ENCODE data around the gene USB1. TPM values are rescaled to one million over a fixed set of nuclear protein-coding genes. Genes with fewer than 3 reads are reported as not detected.
"Not testable (repeated sequence)": the region's sequence is repeated elsewhere in the genome, so short reads cannot be mapped to it uniquely, and the experiment has no call there.

Gene USB1
- total RNA-seq, 1 donor from 2014 or later: 44.2 TPM

DNA sequence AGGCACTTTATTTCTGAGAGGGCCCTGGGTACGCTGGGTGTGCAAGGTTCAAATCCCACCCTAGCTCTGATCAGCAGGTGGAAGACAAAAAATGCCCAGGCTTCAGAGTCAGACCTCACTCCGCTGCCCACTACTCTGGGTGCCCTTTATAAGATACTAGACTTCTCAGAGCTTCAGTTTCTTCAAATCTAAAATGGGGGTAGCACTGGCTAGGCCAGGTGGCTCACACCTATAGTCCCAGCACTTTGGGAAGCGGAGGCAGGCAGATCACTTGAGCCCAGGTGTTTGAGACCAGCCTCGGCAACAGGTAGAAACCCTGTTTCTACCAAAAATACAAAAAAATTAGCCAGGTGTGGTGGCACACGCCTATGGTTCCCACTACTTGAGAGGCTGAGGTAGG, 1.7 kb downstream of the USB1 start:
- intact Hi-C loops (cut with DNase I): loop anchor here (10.0 kb wide), 1 partner anchor 408 kb away; no protein-coding TSS in a partner anchor
- H3K4me1 ChIP-seq: peaks cover 32% of the 10 kb centered on the region

DNA sequence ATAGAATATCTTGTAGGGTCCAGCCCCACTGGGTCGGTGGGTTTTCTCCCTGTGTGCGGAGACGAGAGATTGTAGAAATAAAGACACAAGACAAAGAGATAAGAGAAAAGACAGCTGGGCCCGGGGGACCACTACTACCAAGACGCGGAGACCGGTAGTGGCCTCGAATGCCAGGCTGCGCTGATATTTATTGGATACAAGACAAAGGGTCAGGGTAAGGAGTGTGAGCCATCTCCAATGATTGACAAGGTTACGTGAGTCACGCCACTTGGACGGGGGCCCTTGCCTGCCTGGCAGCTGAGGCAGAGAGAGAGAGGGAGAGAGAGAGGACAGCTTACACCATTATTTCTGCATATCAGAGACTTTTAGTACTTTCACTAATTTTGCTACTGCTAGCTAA, 3.5 kb downstream of the USB1 start:
- H3K27ac ChIP-seq; DNase-seq (ENCODE audit: extremely low spot score in 2 of 2); H3K27me3 ChIP-seq; H3K9me3 ChIP-seq; H3K4me3 ChIP-seq; H3K36me3 ChIP-seq: not testable (repeated sequence)
- intact Hi-C loops (cut with DNase I): loop anchor here (2.0 to 10.0 kb wide), 2 partner anchors 106 to 410 kb away; no protein-coding TSS in a partner anchor
- peaks cover 14% of the 10 kb centered on the region for H3K4me1 ChIP-seq

More for the DNA sequence above, 1.7 kb downstream of the USB1 start:
- no peak overlapping the region for H3K27ac ChIP-seq
- H3K9me3 ChIP-seq: no peaks in the 10 kb centered on the region
- TF ChIP-seq POLR2AphosphoS5 (IDR thresholded peaks at IDR 0.05; ENCODE audit: insufficient read depth in 1 of 2, low read depth in 1 of 2) (no peak), POLR2A (IDR thresholded peaks at IDR 0.05) (no peak)
- TF ChIP-seq, protein P1, sequence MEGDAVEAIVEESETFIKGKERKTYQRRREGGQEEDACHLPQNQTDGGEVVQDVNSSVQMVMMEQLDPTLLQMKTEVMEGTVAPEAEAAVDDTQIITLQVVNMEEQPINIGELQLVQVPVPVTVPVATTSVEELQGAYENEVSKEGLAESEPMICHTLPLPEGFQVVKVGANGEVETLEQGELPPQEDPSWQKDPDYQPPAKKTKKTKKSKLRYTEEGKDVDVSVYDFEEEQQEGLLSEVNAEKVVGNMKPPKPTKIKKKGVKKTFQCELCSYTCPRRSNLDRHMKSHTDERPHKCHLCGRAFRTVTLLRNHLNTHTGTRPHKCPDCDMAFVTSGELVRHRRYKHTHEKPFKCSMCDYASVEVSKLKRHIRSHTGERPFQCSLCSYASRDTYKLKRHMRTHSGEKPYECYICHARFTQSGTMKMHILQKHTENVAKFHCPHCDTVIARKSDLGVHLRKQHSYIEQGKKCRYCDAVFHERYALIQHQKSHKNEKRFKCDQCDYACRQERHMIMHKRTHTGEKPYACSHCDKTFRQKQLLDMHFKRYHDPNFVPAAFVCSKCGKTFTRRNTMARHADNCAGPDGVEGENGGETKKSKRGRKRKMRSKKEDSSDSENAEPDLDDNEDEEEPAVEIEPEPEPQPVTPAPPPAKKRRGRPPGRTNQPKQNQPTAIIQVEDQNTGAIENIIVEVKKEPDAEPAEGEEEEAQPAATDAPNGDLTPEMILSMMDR (IDR thresholded peaks at IDR 0.05): no peak
- no peak for DNase-seq (ENCODE audit: extremely low spot score in 2 of 2)
- peaks cover 0 to 3% of the 10 kb centered on the region in 2 donors for H3K36me3 ChIP-seq
- no peak overlapping the region for H3K4me3 ChIP-seq
- no peaks in the 10 kb centered on the region for H3K27me3 ChIP-seq

DNA sequence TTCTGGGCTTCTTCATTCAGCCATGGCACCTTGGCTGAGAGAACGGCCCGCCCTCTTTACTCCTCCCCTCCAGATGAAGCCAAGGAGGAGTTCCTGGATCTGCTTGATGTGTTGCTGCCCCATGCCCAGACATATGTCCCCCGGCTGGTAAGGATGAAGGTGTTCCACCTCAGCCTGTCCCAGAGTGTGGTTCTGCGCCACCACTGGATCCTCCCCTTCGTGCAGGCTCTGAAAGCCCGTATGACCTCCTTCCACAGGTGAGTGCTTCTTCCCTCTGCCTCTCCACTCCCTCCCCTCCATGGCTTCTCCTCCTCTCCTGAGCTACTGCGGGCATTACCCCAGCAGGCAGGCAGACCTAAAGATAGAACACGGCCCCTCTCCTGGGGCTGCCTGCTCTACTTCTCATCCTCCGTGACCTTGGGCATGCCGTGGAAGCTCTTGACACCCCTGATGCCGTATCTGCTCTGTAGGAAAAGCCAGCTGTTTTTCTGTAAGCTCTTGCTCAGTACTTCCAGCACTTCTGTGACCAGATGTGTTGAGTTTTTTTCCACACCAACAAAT, 8.7 kb downstream of the USB1 start:
- H3K36me3 ChIP-seq: peaks cover 0 to 27% of the 10 kb centered on the region in 2 donors
- TF ChIP-seq, protein P1 (IDR thresholded peaks at IDR 0.05): no peak
- TF ChIP-seq POLR2A (IDR thresholded peaks at IDR 0.05) (no peak), POLR2AphosphoS5 (IDR thresholded peaks at IDR 0.05; ENCODE audit: insufficient read depth in 1 of 2, low read depth in 1 of 2) (no peak)
- H3K9me3 ChIP-seq: no peaks in the 10 kb centered on the region
- DNase-seq (ENCODE audit: extremely low spot score in 2 of 2): no peak
- H3K4me1 ChIP-seq: no peaks in the 10 kb centered on the region
- H3K27ac ChIP-seq: no peak overlapping the region
- H3K4me3 ChIP-seq: no peak overlapping the region
- no peaks in the 10 kb centered on the region for H3K27me3 ChIP-seq
- intact Hi-C loops (cut with DNase I): loop anchor here (10.0 kb wide), 1 partner anchor 415 kb away; no protein-coding TSS in a partner anchor

DNA sequence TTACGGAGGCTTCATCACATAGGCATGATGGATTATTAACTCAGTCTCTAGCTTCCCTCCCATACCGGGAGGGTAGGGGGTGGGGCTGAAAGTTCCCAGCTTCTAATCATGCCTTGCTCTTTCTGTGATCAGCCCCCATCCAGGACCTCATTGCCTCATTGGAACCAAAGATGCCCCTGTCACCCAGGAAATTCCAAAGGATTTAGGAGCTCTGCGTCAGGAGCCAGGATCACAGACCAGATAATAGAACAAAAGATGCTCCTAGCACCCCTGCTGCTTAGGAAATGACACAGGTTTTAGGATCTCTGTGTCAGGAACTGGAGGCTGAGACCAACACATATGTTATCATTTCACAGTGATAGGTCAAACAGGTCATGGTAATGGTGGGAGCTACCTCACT, 9.7 kb downstream of the USB1 start:
- H3K36me3 ChIP-seq: peaks cover 0 to 27% of the 10 kb centered on the region in 2 donors
- H3K27ac ChIP-seq: no peak overlapping the region
- no peak overlapping the region for H3K4me3 ChIP-seq
- no peak for DNase-seq (ENCODE audit: extremely low spot score in 2 of 2)
- no peaks in the 10 kb centered on the region for H3K27me3 ChIP-seq
- H3K4me1 ChIP-seq: no peaks in the 10 kb centered on the region
- TF ChIP-seq, protein P1 (IDR thresholded peaks at IDR 0.05): no peak
- TF ChIP-seq POLR2A (IDR thresholded peaks at IDR 0.05): no peak
- no peak for TF ChIP-seq POLR2AphosphoS5 (IDR thresholded peaks at IDR 0.05; ENCODE audit: insufficient read depth in 1 of 2, low read depth in 1 of 2)
- intact Hi-C loops (cut with DNase I): no loop called here
- no peaks in the 10 kb centered on the region for H3K9me3 ChIP-seq

DNA sequence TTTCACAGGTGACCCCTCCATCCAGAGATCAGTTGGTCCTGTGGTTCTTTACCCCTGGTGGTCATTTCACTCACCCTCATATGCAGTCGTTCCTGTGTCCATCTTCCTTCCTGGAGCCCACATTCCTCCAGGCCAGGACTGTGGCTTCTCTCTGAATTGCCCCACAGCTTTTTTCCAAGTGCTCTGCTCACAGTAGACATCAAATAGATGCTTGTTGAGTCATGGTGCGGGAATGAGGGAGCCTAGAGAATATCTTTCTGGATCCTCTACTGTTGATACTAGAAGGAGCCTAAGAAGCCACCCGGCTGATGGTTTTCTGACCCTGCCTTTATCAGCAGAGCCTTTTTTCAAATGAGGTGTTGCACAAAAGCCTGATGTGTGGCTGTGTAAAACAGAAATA, 10.4 kb downstream of the USB1 start:
- intact Hi-C loops (cut with DNase I): no loop called here
- H3K36me3 ChIP-seq: peaks cover 0 to 27% of the 10 kb centered on the region in 2 donors
- H3K4me1 ChIP-seq: no peaks in the 10 kb centered on the region
- DNase-seq (ENCODE audit: extremely low spot score in 2 of 2): no peak
- no peaks in the 10 kb centered on the region for H3K27me3 ChIP-seq
- TF ChIP-seq, protein P1 (IDR thresholded peaks at IDR 0.05): no peak
- no peak for TF ChIP-seq POLR2A (IDR thresholded peaks at IDR 0.05)
- TF ChIP-seq POLR2AphosphoS5 (IDR thresholded peaks at IDR 0.05; ENCODE audit: insufficient read depth in 1 of 2, low read depth in 1 of 2): no peak
- H3K4me3 ChIP-seq: no peak overlapping the region
- H3K9me3 ChIP-seq: no peaks in the 10 kb centered on the region
- H3K27ac ChIP-seq: no peak overlapping the region

Measured in vagina (tissue), 2 donors.